ENCODE measurements around the gene KMT5C. TPM values are rescaled to one million over a fixed set of nuclear protein-coding genes. Genes with fewer than 3 reads are reported as not detected.

The KMT5C gene
- total and polyA plus RNA-seq, 2 donors (not counting 1 experiment from before 2014, with no cell fraction given) = 22.2 to 23.6 TPM

GRCh38 chr19:55376241-55376933, 36.7 kb downstream of the KMT5C start, which contains the start of gene TMEM190:
TMEM190 (plus strand) TSS chr19:55376826; CDS start chr19:55376854, 28 bp downstream.
- intact Hi-C loops (cut with micrococcal nuclease) = no loop called here
- H3K79me2 ChIP-seq (ENCODE audit: control insufficient read depth, insufficient read depth, low read length) = no peaks in the 10 kb centered on the region
- H3K4me1 ChIP-seq (ENCODE audit: control insufficient read depth in 2 of 2, insufficient read depth in 2 of 2, low read length in 2 of 2) = no peaks in the 10 kb centered on the region
- Mint-ChIP-seq H3K4me1 (no peaks in the 10 kb centered on the region), H3K27ac (no peak within 1 kb of the TSS), H3K27me3 (peaks cover 19% of the 10 kb centered on the region), H3K4me3 (no peak within 1 kb of the TSS), H3K9me3 (ENCODE audit: insufficient read depth) (no peaks in the 10 kb centered on the region)
- ATAC-seq (ENCODE audit: low read depth) = no peak
- H3K4me2 ChIP-seq (replicated peaks; ENCODE audit: low read depth, low read length, poor library complexity, severe bottlenecking) = no peak within 1 kb of the TSS
- no peak within 1 kb of the TSS for H3K27ac ChIP-seq (ENCODE audit: low read length in 2 of 2)
- peaks cover 0 to 11% (median 0%) of the 10 kb centered on the region in 3 donors for H3K9me3 ChIP-seq (ENCODE audit: control extremely low read depth in 1 of 3, control insufficient read depth in 2 of 3, insufficient read depth in 1 of 3, low read length in 2 of 3)
- no peak within 1 kb of the TSS for H3K4me3 ChIP-seq (ENCODE audit: control extremely low read depth in 1 of 5, extremely low read depth in 1 of 5, insufficient read depth in 1 of 5, low read depth in 2 of 5, low read length in 4 of 5)
- H2AFZ ChIP-seq (ENCODE audit: insufficient read depth, low read depth, low read length, poor library complexity, severe bottlenecking) = no peak within 1 kb of the TSS
- whole genome bisulfite sequencing (ENCODE audit: insufficient coverage) = 59% methylated on average over 20 of the region's 21 CpGs
- no peak for DNase-seq
- ChIA-PET POLR2A (interaction anchor here (0.6 kb wide), 1 partner anchor 38 kb away, joined by 3 read pairs; no protein-coding TSS in a partner anchor), CTCF (no interaction called here)
- H4K20me1 ChIP-seq (ENCODE audit: control insufficient read depth, insufficient read depth, low read length, poor library complexity, severe bottlenecking) = no peaks in the 10 kb centered on the region
- H3K27me3 ChIP-seq (replicated peaks in 1 of 4; ENCODE audit: control extremely low read depth in 1 of 4, control insufficient read depth in 3 of 4, insufficient read depth in 4 of 4, low read length in 3 of 4) = peaks cover 0 to 48% (median 17%) of the 10 kb centered on the region in 4 experiments
- no peaks in the 10 kb centered on the region for H3K36me3 ChIP-seq (replicated peaks in 1 of 2; ENCODE audit: control extremely low read depth in 1 of 2, control insufficient read depth in 1 of 2, extremely low read depth in 1 of 2, insufficient read depth in 2 of 2, low read length in 1 of 2)
- TF ChIP-seq CTCF (IDR thresholded peaks at IDR 0.05) (no peak), EZH2 (IDR thresholded peaks at IDR 0.05; ENCODE audit: borderline replicate concordance, insufficient read depth, low read depth, low read length, poor library complexity, severe bottlenecking) (no peak)
- no peak within 1 kb of the TSS for H3K9ac ChIP-seq (ENCODE audit: low read length)

Measured in B cell (primary cell).